Measurements from ENCODE around the gene OR10W1.

Gene OR10W1

GRCh38 chr11:58268142-58268541 lies at the start of gene OR10W1:
TSS of gene OR10W1 (minus strand) at chr11:58268260. CDS start at chr11:58267858, 402 bp downstream.
- Histone ChIP-seq H3K9me3 (ENCODE audit: control insufficient read depth in 2 of 2, low read length in 2 of 2) (no peaks in the 10 kb centered on the region), H3K4me3 (ENCODE audit: low read length in 2 of 2) (no peak within 1 kb of the TSS), H3K9ac (ENCODE audit: low read depth in 1 of 2, low read length in 2 of 2) (no peak within 1 kb of the TSS), H3K36me3 (ENCODE audit: control insufficient read depth in 2 of 2, insufficient read depth in 2 of 2, low read length in 2 of 2) (no peaks in the 10 kb centered on the region), H3K27ac (ENCODE audit: low read depth in 2 of 2, low read length in 2 of 2) (no peak within 1 kb of the TSS), H3K4me1 (ENCODE audit: control insufficient read depth in 2 of 2, insufficient read depth in 2 of 2, low read length in 2 of 2) (no peaks in the 10 kb centered on the region), H3K27me3 (ENCODE audit: control insufficient read depth in 2 of 2, insufficient read depth in 2 of 2, low read length in 2 of 2) (no peaks in the 10 kb centered on the region)

GRCh38 chr11:58316142-58316541 lies 48.1 kb upstream of the OR10W1 start:
- Histone ChIP-seq H3K9ac (ENCODE audit: low read depth in 1 of 2, low read length in 2 of 2) (no peak overlapping the region), H3K4me3 (ENCODE audit: low read length in 2 of 2) (no peak overlapping the region), H3K27ac (ENCODE audit: low read depth in 2 of 2, low read length in 2 of 2) (no peak overlapping the region), H3K36me3 (ENCODE audit: control insufficient read depth in 2 of 2, insufficient read depth in 2 of 2, low read length in 2 of 2) (no peaks in the 10 kb centered on the region), H3K4me1 (ENCODE audit: control insufficient read depth in 2 of 2, insufficient read depth in 2 of 2, low read length in 2 of 2) (no peaks in the 10 kb centered on the region), H3K27me3 (ENCODE audit: control insufficient read depth in 2 of 2, insufficient read depth in 2 of 2, low read length in 2 of 2) (no peaks in the 10 kb centered on the region), H3K9me3 (ENCODE audit: control insufficient read depth in 2 of 2, low read length in 2 of 2) (no peaks in the 10 kb centered on the region)

- Histone ChIP-seq H3K4me3 (ENCODE audit: low read length in 2 of 2) (no peak overlapping the region), H3K27ac (ENCODE audit: low read depth in 2 of 2, low read length in 2 of 2) (no peak overlapping the region)
Observed at GRCh38 chr11:58301576-58301975, 33.5 kb upstream of the OR10W1 start.

GRCh38 chr11:58292017-58292416 lies 24.0 kb upstream of the OR10W1 start:
- Histone ChIP-seq H3K36me3 (ENCODE audit: control insufficient read depth in 2 of 2, insufficient read depth in 2 of 2, low read length in 2 of 2) (no peaks in the 10 kb centered on the region), H3K9ac (ENCODE audit: low read depth in 1 of 2, low read length in 2 of 2) (no peak overlapping the region), H3K27ac (ENCODE audit: low read depth in 2 of 2, low read length in 2 of 2) (no peak overlapping the region), H3K9me3 (ENCODE audit: control insufficient read depth in 2 of 2, low read length in 2 of 2) (no peaks in the 10 kb centered on the region), H3K4me1 (ENCODE audit: control insufficient read depth in 2 of 2, insufficient read depth in 2 of 2, low read length in 2 of 2) (no peaks in the 10 kb centered on the region), H3K27me3 (ENCODE audit: control insufficient read depth in 2 of 2, insufficient read depth in 2 of 2, low read length in 2 of 2) (no peaks in the 10 kb centered on the region), H3K4me3 (ENCODE audit: low read length in 2 of 2) (no peak overlapping the region)

More at GRCh38 chr11:58301576-58301975, 33.5 kb upstream of the OR10W1 start:
- no peaks in the 10 kb centered on the region for H3K4me1 ChIP-seq (ENCODE audit: control insufficient read depth in 2 of 2, insufficient read depth in 2 of 2, low read length in 2 of 2)
- no peak overlapping the region for H3K9ac ChIP-seq (ENCODE audit: low read depth in 1 of 2, low read length in 2 of 2)
- H3K36me3 ChIP-seq (ENCODE audit: control insufficient read depth in 2 of 2, insufficient read depth in 2 of 2, low read length in 2 of 2): no peaks in the 10 kb centered on the region
- H3K27me3 ChIP-seq (ENCODE audit: control insufficient read depth in 2 of 2, insufficient read depth in 2 of 2, low read length in 2 of 2): no peaks in the 10 kb centered on the region
- no peaks in the 10 kb centered on the region for H3K9me3 ChIP-seq (ENCODE audit: control insufficient read depth in 2 of 2, low read length in 2 of 2)

GRCh38 chr11:58289266-58289665 lies 21.2 kb upstream of the OR10W1 start:
- H3K27ac ChIP-seq (ENCODE audit: low read depth in 2 of 2, low read length in 2 of 2): no peak overlapping the region
- H3K27me3 ChIP-seq (ENCODE audit: control insufficient read depth in 2 of 2, insufficient read depth in 2 of 2, low read length in 2 of 2): no peaks in the 10 kb centered on the region
- no peaks in the 10 kb centered on the region for H3K9me3 ChIP-seq (ENCODE audit: control insufficient read depth in 2 of 2, low read length in 2 of 2)
- no peaks in the 10 kb centered on the region for H3K36me3 ChIP-seq (ENCODE audit: control insufficient read depth in 2 of 2, insufficient read depth in 2 of 2, low read length in 2 of 2)
- no peak overlapping the region for H3K9ac ChIP-seq (ENCODE audit: low read depth in 1 of 2, low read length in 2 of 2)
- no peak overlapping the region for H3K4me3 ChIP-seq (ENCODE audit: low read length in 2 of 2)
- H3K4me1 ChIP-seq (ENCODE audit: control insufficient read depth in 2 of 2, insufficient read depth in 2 of 2, low read length in 2 of 2): peaks cover 0 to 8% of the 10 kb centered on the region in 2 donors

GRCh38 chr11:58286249-58286648 lies 18.2 kb upstream of the OR10W1 start:
- Histone ChIP-seq H3K4me1 (ENCODE audit: control insufficient read depth in 2 of 2, insufficient read depth in 2 of 2, low read length in 2 of 2) (peaks cover 0 to 8% of the 10 kb centered on the region in 2 donors), H3K9me3 (ENCODE audit: control insufficient read depth in 2 of 2, low read length in 2 of 2) (no peaks in the 10 kb centered on the region), H3K27ac (ENCODE audit: low read depth in 2 of 2, low read length in 2 of 2) (no peak overlapping the region)

GRCh38 chr11:58285483-58286040 lies 17.5 kb upstream of the OR10W1 start:
- Histone ChIP-seq H3K27ac (ENCODE audit: low read depth in 2 of 2, low read length in 2 of 2) (no peak overlapping the region), H3K9ac (ENCODE audit: low read depth in 1 of 2, low read length in 2 of 2) (no peak overlapping the region), H3K4me1 (ENCODE audit: control insufficient read depth in 2 of 2, insufficient read depth in 2 of 2, low read length in 2 of 2) (peaks cover 0 to 8% of the 10 kb centered on the region in 2 donors), H3K4me3 (ENCODE audit: low read length in 2 of 2) (no peak overlapping the region), H3K9me3 (ENCODE audit: control insufficient read depth in 2 of 2, low read length in 2 of 2) (no peaks in the 10 kb centered on the region), H3K27me3 (ENCODE audit: control insufficient read depth in 2 of 2, insufficient read depth in 2 of 2, low read length in 2 of 2) (no peaks in the 10 kb centered on the region), H3K36me3 (ENCODE audit: control insufficient read depth in 2 of 2, insufficient read depth in 2 of 2, low read length in 2 of 2) (no peaks in the 10 kb centered on the region)

More at GRCh38 chr11:58286249-58286648, 18.2 kb upstream of the OR10W1 start:
- Histone ChIP-seq H3K27me3 (ENCODE audit: control insufficient read depth in 2 of 2, insufficient read depth in 2 of 2, low read length in 2 of 2) (no peaks in the 10 kb centered on the region), H3K4me3 (ENCODE audit: low read length in 2 of 2) (no peak overlapping the region), H3K36me3 (ENCODE audit: control insufficient read depth in 2 of 2, insufficient read depth in 2 of 2, low read length in 2 of 2) (no peaks in the 10 kb centered on the region), H3K9ac (ENCODE audit: low read depth in 1 of 2, low read length in 2 of 2) (no peak overlapping the region)

GRCh38 chr11:58276151-58276550 lies 8.1 kb upstream of the OR10W1 start:
- no peak overlapping the region for H3K27ac ChIP-seq (ENCODE audit: low read depth in 2 of 2, low read length in 2 of 2)
- peaks cover 0 to 2% of the 10 kb centered on the region in 2 donors for H3K4me1 ChIP-seq (ENCODE audit: control insufficient read depth in 2 of 2, insufficient read depth in 2 of 2, low read length in 2 of 2)
- no peaks in the 10 kb centered on the region for H3K27me3 ChIP-seq (ENCODE audit: control insufficient read depth in 2 of 2, insufficient read depth in 2 of 2, low read length in 2 of 2)
- H3K36me3 ChIP-seq (ENCODE audit: control insufficient read depth in 2 of 2, insufficient read depth in 2 of 2, low read length in 2 of 2): no peaks in the 10 kb centered on the region
- no peaks in the 10 kb centered on the region for H3K9me3 ChIP-seq (ENCODE audit: control insufficient read depth in 2 of 2, low read length in 2 of 2)
- no peak overlapping the region for H3K4me3 ChIP-seq (ENCODE audit: low read length in 2 of 2)
- H3K9ac ChIP-seq (ENCODE audit: low read depth in 1 of 2, low read length in 2 of 2): no peak overlapping the region

- Histone ChIP-seq H3K36me3 (ENCODE audit: control insufficient read depth in 2 of 2, insufficient read depth in 2 of 2, low read length in 2 of 2) (no peaks in the 10 kb centered on the region), H3K27ac (ENCODE audit: low read depth in 2 of 2, low read length in 2 of 2) (peak overlapping the region in 1 of 2 donors; percentile 21), H3K4me3 (ENCODE audit: low read length in 2 of 2) (no peak overlapping the region), H3K27me3 (ENCODE audit: control insufficient read depth in 2 of 2, insufficient read depth in 2 of 2, low read length in 2 of 2) (no peaks in the 10 kb centered on the region), H3K4me1 (ENCODE audit: control insufficient read depth in 2 of 2, insufficient read depth in 2 of 2, low read length in 2 of 2) (peaks cover 0 to 2% of the 10 kb centered on the region in 2 donors), H3K9me3 (ENCODE audit: control insufficient read depth in 2 of 2, low read length in 2 of 2) (no peaks in the 10 kb centered on the region), H3K9ac (ENCODE audit: low read depth in 1 of 2, low read length in 2 of 2) (no peak overlapping the region)
Observed at GRCh38 chr11:58275002-58275401, 6.9 kb upstream of the OR10W1 start.

- H3K27me3 ChIP-seq (ENCODE audit: control insufficient read depth in 2 of 2, insufficient read depth in 2 of 2, low read length in 2 of 2): no peaks in the 10 kb centered on the region
- no peak overlapping the region for H3K9ac ChIP-seq (ENCODE audit: low read depth in 1 of 2, low read length in 2 of 2)
- H3K4me3 ChIP-seq (ENCODE audit: low read length in 2 of 2): no peak overlapping the region
- H3K9me3 ChIP-seq (ENCODE audit: control insufficient read depth in 2 of 2, low read length in 2 of 2): no peaks in the 10 kb centered on the region
- no peaks in the 10 kb centered on the region for H3K4me1 ChIP-seq (ENCODE audit: control insufficient read depth in 2 of 2, insufficient read depth in 2 of 2, low read length in 2 of 2)
- no peaks in the 10 kb centered on the region for H3K36me3 ChIP-seq (ENCODE audit: control insufficient read depth in 2 of 2, insufficient read depth in 2 of 2, low read length in 2 of 2)
- H3K27ac ChIP-seq (ENCODE audit: low read depth in 2 of 2, low read length in 2 of 2): no peak overlapping the region
Observed at GRCh38 chr11:58259983-58260382, 8.1 kb downstream of the OR10W1 start.
